ENCODE results near the gene C1orf232. TPM values are rescaled to one million over a fixed set of nuclear protein-coding genes. Genes with fewer than 3 reads are reported as not detected.

Gene C1orf232
- total and polyA plus RNA-seq, 9 of the 15 experiments (the other 6 are each of a cell fraction or from before 2014, with no cell fraction given), result not detected

DNA sequence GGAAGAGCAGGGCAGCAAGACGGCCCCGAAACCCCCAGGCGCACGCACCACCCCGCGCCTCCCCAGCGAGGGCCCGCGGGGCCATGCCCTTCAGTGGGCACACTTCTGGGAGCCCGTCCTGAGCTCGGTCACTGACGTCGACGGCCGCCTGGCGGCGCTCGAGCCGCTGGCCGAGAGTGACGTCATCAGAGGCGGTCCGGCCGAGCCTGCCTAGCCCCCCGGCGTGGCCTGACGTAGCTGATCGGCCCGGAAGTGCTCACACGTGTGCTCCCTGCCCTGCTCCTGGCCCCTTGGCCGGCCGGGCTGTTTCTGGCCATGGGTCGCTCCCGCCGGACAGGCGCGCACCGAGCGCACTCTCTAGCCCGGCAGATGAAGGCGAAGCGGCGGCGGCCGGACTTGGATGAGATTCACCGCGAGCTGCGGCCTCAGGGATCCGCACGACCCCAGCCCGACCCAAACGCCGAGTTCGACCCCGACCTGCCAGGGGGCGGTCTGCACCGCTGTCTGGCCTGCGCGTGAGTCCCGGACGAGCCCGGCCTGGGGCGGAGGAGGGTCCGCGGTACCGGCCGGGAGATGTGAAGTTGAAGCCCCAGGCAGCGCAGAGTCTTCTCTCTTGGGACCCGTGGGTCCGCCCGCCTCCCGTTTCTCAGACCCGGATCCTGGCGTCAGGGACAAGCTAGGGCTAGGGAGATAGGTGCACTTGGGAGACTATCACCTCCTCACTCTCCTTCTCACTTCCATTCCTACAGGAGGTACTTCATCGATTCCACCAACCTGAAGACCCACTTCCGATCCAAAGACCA is 1.1 kb upstream of the C1orf232 start, which contains the start of gene ZNF593 (continued):
- TF ChIP-seq, protein P1, sequence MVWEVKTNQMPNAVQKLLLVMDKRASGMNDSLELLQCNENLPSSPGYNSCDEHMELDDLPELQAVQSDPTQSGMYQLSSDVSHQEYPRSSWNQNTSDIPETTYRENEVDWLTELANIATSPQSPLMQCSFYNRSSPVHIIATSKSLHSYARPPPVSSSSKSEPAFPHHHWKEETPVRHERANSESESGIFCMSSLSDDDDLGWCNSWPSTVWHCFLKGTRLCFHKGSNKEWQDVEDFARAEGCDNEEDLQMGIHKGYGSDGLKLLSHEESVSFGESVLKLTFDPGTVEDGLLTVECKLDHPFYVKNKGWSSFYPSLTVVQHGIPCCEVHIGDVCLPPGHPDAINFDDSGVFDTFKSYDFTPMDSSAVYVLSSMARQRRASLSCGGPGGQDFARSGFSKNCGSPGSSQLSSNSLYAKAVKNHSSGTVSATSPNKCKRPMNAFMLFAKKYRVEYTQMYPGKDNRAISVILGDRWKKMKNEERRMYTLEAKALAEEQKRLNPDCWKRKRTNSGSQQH (CRISPR knock-in tag; IDR thresholded peaks at IDR 0.05), result peak; percentile 70; the same call in 1 of the 2 replicates
- TF ChIP-seq KDM2B (CRISPR knock-in tag; IDR thresholded peaks at IDR 0.05), result no peak
- peak; percentile 93 for TF ChIP-seq GABPA (tag; conservative IDR thresholded peaks at IDR 0.05; ENCODE audit: low read depth)
- TF ChIP-seq, protein P2, sequence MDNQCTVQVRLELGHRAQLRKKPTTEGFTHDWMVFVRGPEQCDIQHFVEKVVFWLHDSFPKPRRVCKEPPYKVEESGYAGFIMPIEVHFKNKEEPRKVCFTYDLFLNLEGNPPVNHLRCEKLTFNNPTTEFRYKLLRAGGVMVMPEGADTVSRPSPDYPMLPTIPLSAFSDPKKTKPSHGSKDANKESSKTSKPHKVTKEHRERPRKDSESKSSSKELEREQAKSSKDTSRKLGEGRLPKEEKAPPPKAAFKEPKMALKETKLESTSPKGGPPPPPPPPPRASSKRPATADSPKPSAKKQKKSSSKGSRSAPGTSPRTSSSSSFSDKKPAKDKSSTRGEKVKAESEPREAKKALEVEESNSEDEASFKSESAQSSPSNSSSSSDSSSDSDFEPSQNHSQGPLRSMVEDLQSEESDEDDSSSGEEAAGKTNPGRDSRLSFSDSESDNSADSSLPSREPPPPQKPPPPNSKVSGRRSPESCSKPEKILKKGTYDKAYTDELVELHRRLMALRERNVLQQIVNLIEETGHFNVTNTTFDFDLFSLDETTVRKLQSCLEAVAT (IDR thresholded peaks at IDR 0.05), result 0 out of 4 replicates have a peak, but pooled peaks of 1 of the 2 experiments have one; percentile 50
- TF ChIP-seq SAFB (IDR thresholded peaks at IDR 0.05; ENCODE audit: borderline replicate concordance, low read depth, low read length), result 0 out of 2 replicates have a peak, but pooled peaks have one; percentile 25
- peak; percentile 97 to 98 for TF ChIP-seq MAZ (CRISPR knock-in tag; conservative IDR thresholded peaks at IDR 0.05 in 1 of 2, IDR thresholded peaks at IDR 0.05 in 1 of 2)
- TF ChIP-seq TAL1 (IDR thresholded peaks at IDR 0.05), result no peak
- TF ChIP-seq TBL1XR1 (IDR thresholded peaks at IDR 0.05; ENCODE audit: low read length in 2 of 2), result peak; percentile 12 to 98; a peak in 2 of 4 replicates
- no peak for TF ChIP-seq ESRRB (CRISPR knock-in tag; IDR thresholded peaks at IDR 0.05; ENCODE audit: borderline replicate concordance)
- no peak for TF ChIP-seq NCOA6 (IDR thresholded peaks at IDR 0.05)
- TF ChIP-seq ZKSCAN8 (CRISPR knock-in tag; IDR thresholded peaks at IDR 0.05), result no peak
- 0 out of 2 replicates have a peak, but pooled peaks have one; percentile 34 for TF ChIP-seq ZNF57 (CRISPR knock-in tag; IDR thresholded peaks at IDR 0.05)
- no peak for TF ChIP-seq ZNF282 (CRISPR knock-in tag; IDR thresholded peaks at IDR 0.05)
- TF ChIP-seq ESRRA (IDR thresholded peaks at IDR 0.05; ENCODE audit: borderline replicate concordance, low read depth), result peak; percentile 79
- TF ChIP-seq ZC3H8 (IDR thresholded peaks at IDR 0.05), result no peak
- no peak for TF ChIP-seq ZNF717 (CRISPR knock-in tag; IDR thresholded peaks at IDR 0.05)
- no peak for TF ChIP-seq ZNF444 (CRISPR knock-in tag; IDR thresholded peaks at IDR 0.05)
- TF ChIP-seq ZNF263 (CRISPR knock-in tag; IDR thresholded peaks at IDR 0.05; ENCODE audit: borderline replicate concordance), result peak; percentile 98
- no peak for TF ChIP-seq HIVEP1 (CRISPR knock-in tag; IDR thresholded peaks at IDR 0.05)
- TF ChIP-seq, protein P3, sequence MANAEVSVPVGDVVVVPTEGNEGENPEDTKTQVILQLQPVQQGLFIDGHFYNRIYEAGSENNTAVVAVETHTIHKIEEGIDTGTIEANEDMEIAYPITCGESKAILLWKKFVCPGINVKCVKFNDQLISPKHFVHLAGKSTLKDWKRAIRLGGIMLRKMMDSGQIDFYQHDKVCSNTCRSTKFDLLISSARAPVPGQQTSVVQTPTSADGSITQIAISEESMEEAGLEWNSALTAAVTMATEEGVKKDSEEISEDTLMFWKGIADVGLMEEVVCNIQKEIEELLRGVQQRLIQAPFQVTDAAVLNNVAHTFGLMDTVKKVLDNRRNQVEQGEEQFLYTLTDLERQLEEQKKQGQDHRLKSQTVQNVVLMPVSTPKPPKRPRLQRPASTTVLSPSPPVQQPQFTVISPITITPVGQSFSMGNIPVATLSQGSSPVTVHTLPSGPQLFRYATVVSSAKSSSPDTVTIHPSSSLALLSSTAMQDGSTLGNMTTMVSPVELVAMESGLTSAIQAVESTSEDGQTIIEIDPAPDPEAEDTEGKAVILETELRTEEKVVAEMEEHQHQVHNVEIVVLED (CRISPR knock-in tag; IDR thresholded peaks at IDR 0.05), result peak; percentile 72
- peak; percentile 90 for TF ChIP-seq SETDB1 (IDR thresholded peaks at IDR 0.05; ENCODE audit: low read length)
- no peak for TF ChIP-seq MTF1 (CRISPR knock-in tag; IDR thresholded peaks at IDR 0.05; ENCODE audit: borderline replicate concordance)
- TF ChIP-seq SOX6 (IDR thresholded peaks at IDR 0.05), result peak; percentile 65
- TF ChIP-seq SIRT6 (IDR thresholded peaks at IDR 0.05; ENCODE audit: low read depth, low read length), result no peak
- TF ChIP-seq CAMTA2 (CRISPR knock-in tag; conservative IDR thresholded peaks at IDR 0.05), result peak; percentile 93; the same call in 1 of the 2 replicates
